CD4-positive, alpha-beta T cell treated with Interferon gamma for 1 hour (primary cell): ENCODE measurements around the gene SUSD3.
"Not testable (repeated sequence)": the region's sequence is repeated elsewhere in the genome, so short reads cannot be mapped to it uniquely, and the experiment has no call there.

ENCODE experiments used
- DNase-seq: peaks from one replicate; pipeline ENCODE4 v3.0.0-alpha.2; 2020

Gene SUSD3

DNA sequence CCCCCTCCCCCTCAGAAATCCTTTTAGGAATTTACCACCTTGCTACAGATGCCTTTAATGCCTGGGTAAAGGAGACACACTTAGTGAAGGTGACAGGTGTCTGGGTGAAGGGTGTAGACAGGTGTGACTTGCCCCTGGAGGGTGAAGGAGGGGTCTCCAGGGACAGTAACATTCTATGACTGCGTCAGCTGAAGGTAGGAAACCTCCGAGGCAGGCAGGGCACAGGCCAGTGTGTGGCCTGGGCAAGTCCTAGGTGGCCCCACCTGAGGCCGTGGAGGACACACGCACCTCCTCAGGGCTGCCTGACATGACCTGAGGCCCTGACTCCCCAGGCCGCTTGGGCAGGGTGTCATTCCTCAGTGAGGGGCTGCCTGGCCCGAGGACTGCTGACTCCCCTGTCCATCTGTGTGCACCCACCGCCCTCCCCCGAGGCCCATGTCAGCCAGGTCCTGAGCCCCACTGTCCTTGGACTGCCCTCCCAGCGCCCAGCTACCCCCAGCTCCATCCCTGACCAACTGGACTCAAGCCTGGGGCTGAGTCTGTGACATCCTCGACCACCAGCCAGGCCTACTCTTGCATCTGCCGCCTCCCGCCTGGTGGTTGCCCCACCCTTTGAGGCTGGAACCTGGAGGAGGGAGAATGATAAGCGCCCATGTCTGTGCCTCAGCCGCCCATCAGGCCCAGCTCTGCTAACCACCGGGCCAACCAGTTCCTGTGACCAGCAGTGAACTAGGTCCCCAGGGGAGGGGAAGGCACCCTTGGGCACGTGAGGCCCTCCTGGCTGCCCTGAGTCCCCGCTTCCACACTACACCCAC is 55.9 kb downstream of the SUSD3 start:
- peak; percentile 29 for DNase-seq

DNA sequence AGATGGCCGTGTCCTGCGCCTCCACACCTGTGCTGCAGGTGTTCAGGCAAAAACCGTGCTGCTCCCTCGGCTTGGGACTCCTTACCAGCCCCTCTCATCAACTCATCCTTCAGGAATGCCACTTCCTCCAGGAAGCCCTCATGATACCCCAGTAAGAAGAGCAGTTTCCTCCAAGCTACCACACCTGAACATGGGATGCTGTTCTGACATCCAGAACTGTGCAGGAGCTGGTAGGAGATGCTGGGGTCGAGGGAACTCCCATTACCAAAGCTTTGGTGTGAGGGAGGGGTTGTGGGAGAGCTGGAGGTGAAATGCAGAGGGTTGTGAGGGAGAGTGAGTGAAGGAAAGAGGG is 56.5 kb downstream of the SUSD3 start:
- no peak for DNase-seq

GRCh38 chr9:93115486-93116071 is 57.1 kb downstream of the SUSD3 start:
- DNase-seq = no peak

DNA sequence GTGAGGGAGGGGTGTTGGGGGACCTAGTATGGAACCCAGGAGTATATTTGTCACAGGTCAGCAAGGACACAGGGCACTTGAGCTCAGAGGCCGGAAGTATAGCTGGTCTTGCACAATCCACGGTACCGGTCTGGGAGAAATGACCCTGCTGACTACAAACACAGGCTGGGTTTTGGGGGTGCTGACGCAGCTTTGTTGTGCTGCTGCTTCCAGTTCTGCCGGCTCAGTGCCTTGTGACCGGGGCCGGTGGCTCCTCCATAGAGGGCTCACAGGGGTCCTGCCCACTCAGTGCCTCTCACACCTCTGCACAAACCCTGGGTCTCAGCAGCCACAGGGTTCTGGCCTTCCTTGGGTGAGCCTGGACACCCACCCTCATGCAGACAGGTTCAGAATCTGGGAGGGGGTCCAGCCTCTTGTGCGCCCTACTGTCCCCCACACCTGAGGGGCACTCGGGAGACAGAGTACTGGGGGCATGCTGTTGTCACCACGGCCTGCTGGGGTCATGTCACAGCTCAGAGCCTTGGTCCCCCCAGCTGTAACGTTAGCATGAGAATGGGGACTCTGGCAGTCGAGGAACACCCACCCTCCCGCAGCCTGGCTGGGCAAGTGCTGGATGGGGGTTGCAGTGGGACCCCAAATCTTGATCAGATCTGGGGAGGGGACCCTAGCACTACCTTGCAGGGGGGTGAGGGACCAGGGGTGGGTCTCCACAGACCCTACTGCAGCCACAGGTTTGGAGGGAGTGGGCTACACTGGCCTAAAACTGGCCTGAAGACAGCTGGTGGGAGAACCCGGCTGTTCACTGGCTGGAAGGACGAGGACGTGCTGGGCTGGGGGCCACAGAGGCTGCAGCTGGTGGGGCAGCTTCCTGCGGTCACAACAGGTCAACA is 57.8 kb downstream of the SUSD3 start:
- DNase-seq = peak; percentile 79

DNA sequence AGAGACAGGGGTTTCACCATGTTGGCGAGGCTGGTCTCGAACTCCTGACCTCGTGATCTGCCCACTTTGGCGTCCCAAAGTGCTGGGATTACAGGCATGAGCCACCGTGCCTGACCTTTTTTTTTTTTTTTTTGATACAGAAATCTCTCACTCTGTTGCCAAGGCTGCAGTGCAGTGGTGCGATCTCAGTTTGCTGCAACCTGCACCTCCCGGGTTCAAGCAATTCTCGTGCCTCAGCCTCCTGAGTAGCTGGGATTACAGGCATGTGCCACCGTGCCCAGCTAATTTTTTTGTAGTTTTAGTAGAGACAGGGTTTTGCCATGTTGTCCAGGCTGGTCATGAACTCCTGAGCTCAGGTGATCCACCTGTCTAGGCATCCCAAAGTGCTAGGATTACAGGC is 59.0 kb downstream of the SUSD3 start:
- DNase-seq = not testable (repeated sequence)

- peak; percentile 1 for DNase-seq
Observed at GRCh38 chr9:93117924-93118862, 59.7 kb downstream of the SUSD3 start.

DNA sequence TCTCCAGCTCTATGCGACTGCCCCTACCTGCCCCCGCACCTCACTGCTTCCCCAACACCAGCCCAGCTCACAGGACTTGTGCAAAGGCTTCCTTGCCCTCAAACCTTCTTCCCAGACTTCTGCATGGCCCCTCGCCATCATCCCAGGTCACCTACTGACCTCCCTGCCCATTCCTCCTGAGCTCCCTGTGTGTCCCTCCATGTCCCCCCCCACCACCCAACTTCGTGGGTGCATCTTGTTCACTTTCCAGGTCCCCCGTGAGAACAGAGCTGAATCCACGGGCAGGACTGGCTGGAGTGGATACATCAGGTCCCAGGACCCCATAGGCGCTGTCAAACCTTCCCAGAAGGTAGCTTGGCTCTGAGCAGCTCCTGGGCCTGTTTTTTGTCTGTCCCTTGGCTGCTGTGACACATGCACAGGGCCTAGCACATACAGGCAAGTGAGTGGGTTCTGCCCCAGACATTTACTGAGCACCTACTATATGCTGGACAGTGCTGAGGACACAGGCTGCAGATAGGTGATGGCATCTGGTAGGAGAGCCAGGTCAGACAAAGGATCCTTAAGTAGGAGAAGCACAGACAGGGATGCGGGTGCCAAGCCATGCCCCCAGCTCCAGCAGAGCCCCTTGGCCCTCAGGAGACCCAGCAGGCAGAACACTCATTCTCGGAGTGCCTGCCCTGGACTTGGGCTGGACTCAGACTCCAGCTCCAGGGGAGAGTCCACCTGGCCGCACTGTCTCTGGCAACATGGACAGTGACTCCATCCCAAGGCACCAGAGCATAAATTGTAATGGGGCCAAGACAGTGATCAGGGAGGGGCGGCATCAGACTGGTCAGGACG is 60.6 kb downstream of the SUSD3 start:
- peak; percentile 10 for DNase-seq

- no peak for DNase-seq
Observed at GRCh38 chr9:93119703-93119952, 61.1 kb downstream of the SUSD3 start.

DNA sequence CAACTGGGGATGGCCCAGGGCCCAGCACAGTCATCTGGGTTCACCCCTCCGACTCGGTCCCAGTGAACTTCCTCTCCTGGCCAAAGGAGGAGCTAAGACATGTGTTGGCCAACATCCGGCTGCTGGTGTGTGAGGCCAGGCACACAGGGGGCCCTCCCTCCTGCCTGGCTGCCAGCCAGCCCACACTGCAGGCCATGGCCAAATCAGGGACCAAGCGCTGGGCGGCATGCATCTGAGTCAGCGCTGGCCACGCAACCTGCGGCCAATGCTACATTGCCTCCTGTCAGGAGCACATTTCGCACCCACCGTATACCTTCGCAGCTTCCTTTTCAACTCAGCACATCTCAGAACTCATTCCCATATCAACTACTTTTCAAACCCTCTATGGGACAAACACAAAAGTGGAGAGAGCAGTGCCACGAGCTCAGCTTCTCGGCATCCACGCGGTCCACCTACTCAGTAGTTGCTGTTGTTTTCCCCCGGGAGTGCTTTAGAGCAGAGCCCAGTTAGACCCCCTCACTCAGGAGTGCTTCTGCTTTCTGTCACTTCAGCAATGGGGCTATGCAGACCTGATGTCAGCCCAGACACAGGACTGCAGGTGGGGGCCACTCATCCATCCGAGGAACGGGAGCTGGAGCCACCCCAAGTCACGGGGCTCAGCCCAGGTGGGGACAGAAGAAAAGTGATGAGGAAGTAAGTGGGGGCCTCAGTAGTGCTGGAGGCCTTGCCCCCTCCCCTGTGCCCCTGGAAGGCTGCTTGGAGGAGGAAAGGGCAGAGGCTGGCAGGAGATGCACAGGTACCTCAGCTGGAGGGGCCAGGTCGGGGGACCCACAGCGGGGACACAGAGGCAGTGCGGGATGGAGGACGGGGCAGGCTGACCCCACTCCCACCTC is 61.7 kb downstream of the SUSD3 start:
- peak; percentile 86 for DNase-seq

DNA sequence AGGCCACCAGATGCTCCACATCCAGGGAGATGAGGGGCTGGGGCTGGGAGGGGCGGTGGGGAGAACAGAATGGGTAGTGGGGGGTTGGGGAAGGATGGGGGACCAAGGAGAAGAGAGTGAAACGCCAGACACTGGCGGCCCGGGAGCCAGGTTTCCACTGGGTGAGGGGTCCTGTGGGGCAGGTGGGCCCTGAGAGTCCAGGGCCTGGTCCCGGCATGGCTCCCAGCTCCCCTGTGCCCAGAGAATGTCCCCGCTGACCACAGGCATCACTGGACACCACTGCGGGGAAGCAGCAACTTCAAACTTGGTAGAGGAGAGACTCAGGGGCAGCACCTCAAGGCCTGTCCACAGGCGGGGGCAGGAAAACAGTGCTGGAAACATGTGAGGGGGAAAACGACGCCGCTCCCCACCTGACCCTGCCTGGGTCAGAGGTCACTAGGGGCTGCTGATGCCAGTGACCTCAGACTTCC is 62.4 kb downstream of the SUSD3 start:
- DNase-seq = peak; percentile 0

DNA sequence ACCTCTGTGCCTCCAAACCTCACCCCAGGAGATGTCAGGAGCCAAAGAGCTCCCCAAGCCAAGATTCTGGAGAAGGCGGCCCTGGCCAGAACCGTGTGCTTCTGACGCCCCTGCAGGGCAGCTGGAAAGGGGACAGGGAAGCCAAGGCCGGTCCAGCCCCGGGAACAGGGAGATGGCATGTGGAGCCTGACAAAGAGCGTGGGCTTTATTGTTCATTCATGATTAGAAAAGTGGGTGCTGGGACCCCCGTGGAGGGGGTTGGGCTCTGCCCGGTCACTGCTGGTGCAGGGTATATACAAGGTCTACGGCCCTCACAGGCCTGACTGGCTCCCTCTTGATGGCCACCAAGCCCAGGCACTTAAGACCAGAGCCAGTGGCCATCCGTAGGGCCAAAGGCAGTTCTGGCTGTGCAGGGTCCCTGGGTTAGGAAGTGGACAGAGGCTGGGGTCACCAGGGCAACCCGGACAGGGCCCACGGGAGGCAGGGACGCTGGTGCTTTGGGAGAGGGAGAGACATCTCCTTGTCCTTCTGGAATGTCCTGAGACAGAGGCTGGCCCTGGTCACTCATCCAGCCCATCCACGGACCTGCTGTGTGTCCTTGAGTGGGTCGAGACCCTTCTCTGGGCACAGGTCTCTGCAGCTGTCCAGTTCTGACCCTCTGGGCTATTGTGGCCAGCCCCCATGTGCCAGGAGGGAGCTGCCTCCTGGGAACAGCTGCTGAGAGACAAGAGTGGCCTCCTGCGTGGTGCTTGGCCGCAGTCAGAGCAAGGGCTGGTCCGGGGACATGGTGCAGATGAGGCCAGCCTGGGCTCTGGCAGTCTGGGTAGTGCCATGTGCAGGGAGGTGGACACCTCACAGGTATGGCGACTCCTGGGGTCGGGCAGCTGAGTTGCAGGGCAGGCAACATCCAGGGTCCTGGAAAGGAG is 63.1 kb downstream of the SUSD3 start:
- DNase-seq = peak; percentile 0

- peak; percentile 0 for DNase-seq
Observed at GRCh38 chr9:93122721-93123221, 64.3 kb downstream of the SUSD3 start.

DNA sequence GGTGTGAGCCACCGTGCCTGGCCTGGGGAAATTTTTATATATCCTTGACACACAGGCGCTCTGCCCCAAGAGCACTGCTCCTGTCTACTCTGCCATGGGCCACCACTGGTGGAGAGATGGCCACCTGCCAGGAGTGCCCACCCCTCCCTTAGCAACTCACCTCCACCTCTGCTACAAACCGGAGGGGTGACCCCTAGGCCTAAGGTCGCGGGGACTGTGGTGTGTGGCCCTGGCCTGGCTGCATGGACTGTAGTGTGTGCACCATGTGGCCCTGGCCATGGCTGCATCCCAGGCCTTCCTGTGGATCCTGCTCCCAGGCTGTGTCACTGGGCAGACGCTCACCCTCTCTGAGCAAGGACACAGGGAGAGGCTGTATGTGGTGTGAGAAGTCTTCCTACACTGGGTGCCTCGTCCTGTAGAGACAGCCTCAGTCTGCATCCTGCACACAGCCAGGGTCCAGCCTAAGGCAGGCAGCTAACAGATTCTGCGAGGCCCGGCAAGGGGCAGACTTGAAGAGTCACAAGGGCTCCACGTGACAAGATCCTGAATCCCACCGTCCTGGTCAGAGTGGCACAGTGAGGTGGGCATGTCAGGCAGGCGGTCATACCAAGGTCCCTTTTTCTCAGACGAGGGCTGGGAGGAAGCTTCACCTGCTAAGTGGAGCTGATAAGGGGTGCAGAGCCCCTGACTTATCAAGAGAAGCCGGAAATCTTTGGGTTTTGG is 65.2 kb downstream of the SUSD3 start:
- DNase-seq = no peak

GRCh38 chr9:93124793-93125192 is 66.3 kb downstream of the SUSD3 start:
- no peak for DNase-seq

- DNase-seq = no peak
Observed at GRCh38 chr9:93125331-93125894, 66.9 kb downstream of the SUSD3 start.

GRCh38 chr9:93126151-93126781 is 67.8 kb downstream of the SUSD3 start:
- DNase-seq = no peak

DNA sequence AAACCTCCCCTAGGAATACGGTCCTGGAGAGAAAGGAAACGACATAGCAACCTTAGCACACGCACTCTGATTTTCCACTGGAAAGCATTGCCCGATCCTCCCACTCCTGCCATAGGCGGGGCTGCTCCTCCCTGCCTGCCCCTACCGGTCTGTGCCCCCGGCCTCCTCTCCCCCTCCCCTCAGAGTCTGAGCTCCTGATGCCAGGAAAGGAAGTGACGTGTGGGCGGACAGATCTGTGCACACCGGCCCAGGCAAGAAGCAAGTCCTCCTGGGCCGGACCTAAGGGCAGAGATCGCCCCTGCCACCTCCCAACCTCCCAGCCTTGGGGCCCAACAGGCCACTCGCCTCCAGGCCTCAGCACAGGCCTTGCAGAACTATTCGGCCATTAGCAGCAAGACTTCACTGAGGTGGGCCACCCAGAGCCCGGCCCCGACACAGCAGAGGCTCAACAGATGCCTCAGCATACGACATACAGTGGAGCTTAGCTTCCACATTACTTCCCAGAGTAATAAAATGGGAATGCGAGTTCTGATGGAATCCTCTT is 68.4 kb downstream of the SUSD3 start:
- no peak for DNase-seq
